Lower leg skin (tissue), 3 donors: Measurements from ENCODE around the gene INTS6.

Source experiments
- POLR2A ChIP-seq, 2 donors: fragments of 450-650 bp; IDR thresholded peaks; one replicate each; pipeline ENCODE4 v1.6.1; 2016 to 2017; ENCODE audit warnings: antibody characterized with exemption in 2 of 2, mild to moderate bottlenecking in 1 of 2, moderate library complexity in 1 of 2
- TF ChIP-seq, protein P1 (sequence below), 3 donors: fragments of 450-650 bp; IDR thresholded peaks; one replicate each; pipeline ENCODE4 v1.5.1; 2016; ENCODE audit warnings: antibody characterized with exemption in 3 of 3, mild to moderate bottlenecking in 3 of 3, moderate library complexity in 2 of 3

DNA sequence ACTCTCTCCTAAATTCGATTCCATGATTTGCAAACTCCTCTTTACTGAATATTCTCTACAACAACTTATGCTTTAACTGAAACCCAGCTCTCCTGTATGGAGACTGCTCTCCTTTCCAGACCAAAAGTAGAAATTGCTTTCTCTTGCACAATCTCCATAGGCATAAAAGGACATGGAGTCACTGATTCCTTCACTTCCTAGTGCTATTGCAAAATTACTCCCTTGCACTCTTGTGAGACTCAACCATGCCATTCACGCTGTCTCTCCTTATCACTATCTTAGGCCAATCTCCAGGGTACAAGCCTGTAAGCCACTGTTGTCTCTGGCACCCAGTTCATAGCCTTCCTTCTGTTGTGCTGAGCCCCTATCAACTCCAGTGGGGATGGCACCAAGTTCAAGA lies 82.7 kb downstream of the INTS6 start:
- TF ChIP-seq POLR2A (IDR thresholded peaks at IDR 0.05), result no peak
- TF ChIP-seq, protein P1, sequence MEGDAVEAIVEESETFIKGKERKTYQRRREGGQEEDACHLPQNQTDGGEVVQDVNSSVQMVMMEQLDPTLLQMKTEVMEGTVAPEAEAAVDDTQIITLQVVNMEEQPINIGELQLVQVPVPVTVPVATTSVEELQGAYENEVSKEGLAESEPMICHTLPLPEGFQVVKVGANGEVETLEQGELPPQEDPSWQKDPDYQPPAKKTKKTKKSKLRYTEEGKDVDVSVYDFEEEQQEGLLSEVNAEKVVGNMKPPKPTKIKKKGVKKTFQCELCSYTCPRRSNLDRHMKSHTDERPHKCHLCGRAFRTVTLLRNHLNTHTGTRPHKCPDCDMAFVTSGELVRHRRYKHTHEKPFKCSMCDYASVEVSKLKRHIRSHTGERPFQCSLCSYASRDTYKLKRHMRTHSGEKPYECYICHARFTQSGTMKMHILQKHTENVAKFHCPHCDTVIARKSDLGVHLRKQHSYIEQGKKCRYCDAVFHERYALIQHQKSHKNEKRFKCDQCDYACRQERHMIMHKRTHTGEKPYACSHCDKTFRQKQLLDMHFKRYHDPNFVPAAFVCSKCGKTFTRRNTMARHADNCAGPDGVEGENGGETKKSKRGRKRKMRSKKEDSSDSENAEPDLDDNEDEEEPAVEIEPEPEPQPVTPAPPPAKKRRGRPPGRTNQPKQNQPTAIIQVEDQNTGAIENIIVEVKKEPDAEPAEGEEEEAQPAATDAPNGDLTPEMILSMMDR (IDR thresholded peaks at IDR 0.05), result no peak
